8988T (cell line): ENCODE data around the gene JAM3.

ENCODE experiments used
- DNase-seq: peaks from one replicate; pipeline ENCODE4 v3.0.0; 2011

JAM3 gene

DNA sequence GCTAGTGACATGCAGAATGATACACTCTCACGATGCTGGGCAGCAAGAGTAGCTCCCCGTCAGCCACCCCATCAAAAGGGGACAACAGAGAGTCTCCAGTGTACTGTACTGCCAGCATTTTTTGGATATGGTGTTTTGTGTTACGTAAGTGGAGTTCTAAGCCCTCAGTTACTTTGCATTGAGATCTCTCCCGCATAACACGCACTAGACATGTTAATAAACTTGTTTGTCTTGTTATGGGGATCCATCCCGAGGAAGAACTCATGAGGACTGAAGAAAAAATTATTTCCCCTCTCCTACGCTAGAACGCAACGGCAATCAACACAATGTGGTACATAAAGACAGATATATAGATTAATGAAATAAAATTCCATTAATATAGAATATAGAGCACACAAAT is 130.7 kb downstream of the JAM3 start:
- DNase-seq = no peak

DNA sequence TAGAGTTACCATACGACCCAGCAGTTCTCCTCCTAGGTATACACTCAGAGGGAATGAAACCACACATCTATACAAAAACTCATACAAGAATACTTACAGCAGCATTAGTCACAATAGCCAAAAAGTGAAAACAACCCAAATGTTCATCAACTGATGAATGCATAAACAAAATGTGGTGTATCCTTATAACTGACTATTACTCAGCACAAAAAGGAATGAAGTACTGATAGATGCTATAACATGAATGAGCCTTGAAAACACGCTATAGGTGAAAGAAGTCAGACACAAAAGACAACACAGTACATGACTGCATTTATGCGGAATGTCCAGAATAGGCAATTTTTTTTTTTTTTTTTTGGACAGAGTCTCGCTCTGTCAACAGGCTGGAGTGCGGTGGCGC is 131.8 kb downstream of the JAM3 start:
- DNase-seq = no peak
